Common myeloid progenitor, CD34-positive (primary cell): ENCODE measurements around the gene SLC6A2.
A peak's percentile ranks its signal among the peaks of the same experiment; 100 is the strongest.

Experiments used
- CTCF ChIA-PET: fragments of 350-600 bp; sonication (Branson Sonifier 250); formaldehyde crosslinking; loops from one replicate; lab custom pipeline; 2021; ENCODE audit warnings: antibody characterized with exemption; lab: Charles Lee
- POLR2A ChIA-PET: fragments of 350-600 bp; sonication (Branson Sonifier 250); formaldehyde crosslinking; loops from one replicate; lab custom pipeline; 2021; ENCODE audit warnings: antibody characterized with exemption; lab: Charles Lee
- DNase-seq, 3 donors: peaks; one replicate each; pipeline versions ENCODE4 v3.0.0 to v3.0.0-alpha.2; 2013
- H3K27ac ChIP-seq, 2 experiments: 1 replicate in 1 of 2; 2 replicates in 1 of 2; pipeline ENCODE4 v1.7.0; 2013; ENCODE audit warnings: inconsistent platforms in 2 of 2, low read length in 2 of 2, mild to moderate bottlenecking in 2 of 2, low read depth in 1 of 2, moderate library complexity in 1 of 2; ENCODE audit not compliant: severe bottlenecking in 2 of 2, insufficient read depth in 1 of 2, poor library complexity in 1 of 2
- H3K27me3 ChIP-seq, 5 experiments: replicated peaks in 2 of 5; 1 replicate in 3 of 5; 2 replicates in 2 of 5; pipeline versions ENCODE4 v1.6.1 to v1.7.0; 2013; ENCODE audit warnings: low read length in 4 of 5, mild to moderate bottlenecking in 2 of 5, moderate library complexity in 2 of 5, inconsistent platforms in 1 of 5; ENCODE audit not compliant: insufficient read depth in 5 of 5, control insufficient read depth in 4 of 5
- H3K36me3 ChIP-seq, 4 experiments: 1 replicate in 2 of 4; 2 replicates in 2 of 4; pipeline versions ENCODE4 v1.6.1 to v1.7.0; 2013; ENCODE audit warnings: low read length in 3 of 4, control low read depth in 1 of 4, mild to moderate bottlenecking in 1 of 4; ENCODE audit not compliant: control insufficient read depth in 4 of 4, insufficient read depth in 4 of 4
- H3K4me1 ChIP-seq, 4 experiments: 1 replicate in 3 of 4; 2 replicates in 1 of 4; pipeline versions ENCODE4 v1.6.1 to v1.7.1; 2013; ENCODE audit warnings: low read length in 3 of 4, mild to moderate bottlenecking in 3 of 4, control low read depth in 1 of 4, inconsistent platforms in 1 of 4, moderate library complexity in 1 of 4; ENCODE audit not compliant: control insufficient read depth in 4 of 4, insufficient read depth in 4 of 4; ENCODE audit errors: control extremely low read depth in 1 of 4
- H3K4me3 ChIP-seq, 7 experiments: 1 replicate in 4 of 7; 2 replicates in 3 of 7; pipeline versions ENCODE4 v1.5.1 to v1.7.0; 2013; ENCODE audit warnings: mild to moderate bottlenecking in 7 of 7, low read length in 6 of 7, moderate library complexity in 6 of 7, inconsistent platforms in 2 of 7, low read depth in 2 of 7, control low read depth in 1 of 7; ENCODE audit not compliant: insufficient read depth in 4 of 7, control insufficient read depth in 1 of 7; ENCODE audit errors: extremely low read depth in 1 of 7
- H3K9me3 ChIP-seq, 5 experiments: 1 replicate in 4 of 5; 2 replicates in 1 of 5; pipeline versions ENCODE4 v1.6.1 to v1.7.1; 2013; ENCODE audit warnings: low read length in 4 of 5, mild to moderate bottlenecking in 2 of 5, inconsistent platforms in 1 of 5, low read depth in 1 of 5, moderate library complexity in 1 of 5; ENCODE audit not compliant: control insufficient read depth in 4 of 5, insufficient read depth in 2 of 5; ENCODE audit errors: control extremely low read depth in 1 of 5
- WGBS: methylation state at CpG from one replicate; pipeline ENCODE4 v1.1.5; 2013; ENCODE audit not compliant: insufficient coverage; 5-methylcytosine and 5-hydroxymethylcytosine counted together

Gene SLC6A2

DNA sequence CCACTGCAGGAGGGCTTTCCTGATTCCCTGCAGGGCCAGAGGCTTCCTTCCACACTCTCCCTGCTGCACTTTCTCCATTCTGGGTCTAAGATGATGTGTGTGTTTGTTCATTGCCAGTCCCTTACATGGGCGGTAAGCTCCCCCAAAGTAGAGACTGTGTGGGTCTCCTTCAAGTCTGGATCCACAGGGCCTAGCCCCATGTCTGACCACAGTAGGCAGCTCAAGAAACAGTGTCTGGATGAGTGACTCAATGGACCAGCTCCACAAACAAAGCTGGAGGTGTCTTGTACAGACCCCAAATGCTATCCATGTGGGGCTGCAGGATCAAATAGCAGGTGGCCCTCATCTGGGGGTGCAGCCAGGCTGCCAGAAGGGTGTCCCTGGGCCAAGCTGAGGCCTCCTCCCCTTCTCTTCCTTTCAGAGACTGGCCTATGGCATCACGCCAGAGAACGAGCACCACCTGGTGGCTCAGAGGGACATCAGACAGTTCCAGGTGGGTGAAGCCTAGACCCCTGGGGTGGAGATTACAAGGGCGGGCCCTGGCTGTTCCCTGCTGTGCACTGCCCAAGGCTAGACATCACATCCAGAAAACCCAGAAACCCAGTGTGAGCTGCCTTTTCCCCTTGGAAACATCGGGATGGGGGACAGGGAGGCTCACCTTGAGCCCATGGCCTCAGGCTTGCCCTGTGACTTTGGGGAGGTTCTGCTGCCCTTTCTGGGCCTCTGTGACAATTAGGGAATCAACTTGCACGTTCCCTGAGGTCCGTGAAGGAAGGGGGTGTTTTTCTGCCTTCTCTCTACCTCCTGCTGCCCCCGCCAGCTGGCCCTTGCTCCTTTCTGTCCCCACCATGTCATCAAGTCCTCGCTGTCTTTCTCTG, 45.9 kb downstream of the SLC6A2 start:
- Histone ChIP-seq H3K27ac (no peak overlapping the region), H3K4me3 (no peak overlapping the region), H3K36me3 (no peaks in the 10 kb centered on the region), H3K27me3 (peaks cover 0 to 2% (median 0%) of the 10 kb centered on the region in 5 experiments), H3K4me1 (peaks cover 0 to 13% (median 8%) of the 10 kb centered on the region in 4 experiments), H3K9me3 (no peaks in the 10 kb centered on the region)
- CTCF ChIA-PET, result interaction anchor here (0.6 to 18.3 kb wide), 32 partner anchors 8 to 260 kb away, joined by 3 to 335 read pairs (median 4); no protein-coding TSS in a partner anchor
- 67% methylated on average over 6 of the region's 9 CpGs for WGBS
- peak; percentile 70 to 86 (median 81) for DNase-seq
- POLR2A ChIA-PET, result interaction anchor here (0.5 kb wide), 1 partner anchor 252 kb away, joined by 3 read pairs; no protein-coding TSS in a partner anchor

DNA sequence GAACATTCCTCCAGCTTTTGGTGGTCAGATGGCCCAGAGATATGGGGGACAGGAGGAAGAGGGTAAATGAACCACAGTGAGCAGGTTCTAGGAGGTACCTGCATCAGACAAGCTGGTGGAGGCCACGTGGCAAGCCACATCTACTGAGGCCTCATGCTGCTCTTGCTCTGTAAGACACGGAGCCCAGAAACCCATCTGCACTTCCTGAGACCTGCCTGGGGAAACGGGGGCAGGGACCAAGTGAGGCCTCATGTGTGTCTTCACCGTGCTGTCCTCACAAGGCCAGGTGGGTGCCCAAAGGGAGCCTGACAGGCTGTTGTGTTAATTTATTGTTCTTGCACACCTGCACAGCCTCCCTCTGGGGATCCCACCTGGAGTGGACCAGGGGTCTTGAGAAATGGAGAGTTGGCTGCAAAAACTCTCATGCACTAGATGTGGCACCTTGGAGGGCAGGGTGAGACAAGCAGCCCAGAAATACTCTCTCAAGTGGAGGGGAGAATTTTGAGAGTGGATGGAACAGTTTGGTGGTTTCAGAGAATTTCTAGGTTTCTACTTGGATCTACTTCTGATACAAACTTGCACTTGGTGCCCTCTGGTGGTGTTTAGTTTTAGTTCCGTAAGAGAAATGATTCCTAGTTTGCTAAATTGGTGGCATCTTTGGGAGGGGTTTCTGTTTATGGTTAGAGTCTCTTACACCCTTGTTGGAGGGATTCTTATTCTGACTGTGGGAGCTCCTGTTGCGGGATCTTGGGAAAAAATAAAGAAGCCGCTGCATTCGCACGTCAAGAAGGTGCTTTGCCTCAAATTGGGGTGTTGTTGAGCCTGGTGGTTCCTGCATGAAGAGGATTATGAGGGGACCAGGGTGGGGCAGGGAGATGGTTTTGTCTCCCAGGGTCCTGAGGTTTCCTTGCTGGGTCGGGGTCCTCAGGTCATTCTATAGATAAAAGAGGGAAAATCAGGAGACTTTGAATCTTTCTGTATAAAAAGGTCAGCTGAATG, 47.5 kb downstream of the SLC6A2 start:
- Histone ChIP-seq H3K27me3 (peaks cover 0 to 2% (median 0%) of the 10 kb centered on the region in 5 experiments), H3K27ac (no peak overlapping the region), H3K4me3 (no peak overlapping the region), H3K36me3 (no peaks in the 10 kb centered on the region), H3K9me3 (no peaks in the 10 kb centered on the region), H3K4me1 (peaks cover 0 to 13% (median 8%) of the 10 kb centered on the region in 4 experiments)
- 49% methylated on average over 8 of the region's 10 CpGs for WGBS
- peak; percentile 81 to 91 (median 86) for DNase-seq
- CTCF ChIA-PET, result interaction anchor here (0.5 to 18.3 kb wide), 25 partner anchors 8 to 258 kb away, joined by 3 to 335 read pairs (median 5); no protein-coding TSS in a partner anchor
- POLR2A ChIA-PET, result no interaction called here

DNA sequence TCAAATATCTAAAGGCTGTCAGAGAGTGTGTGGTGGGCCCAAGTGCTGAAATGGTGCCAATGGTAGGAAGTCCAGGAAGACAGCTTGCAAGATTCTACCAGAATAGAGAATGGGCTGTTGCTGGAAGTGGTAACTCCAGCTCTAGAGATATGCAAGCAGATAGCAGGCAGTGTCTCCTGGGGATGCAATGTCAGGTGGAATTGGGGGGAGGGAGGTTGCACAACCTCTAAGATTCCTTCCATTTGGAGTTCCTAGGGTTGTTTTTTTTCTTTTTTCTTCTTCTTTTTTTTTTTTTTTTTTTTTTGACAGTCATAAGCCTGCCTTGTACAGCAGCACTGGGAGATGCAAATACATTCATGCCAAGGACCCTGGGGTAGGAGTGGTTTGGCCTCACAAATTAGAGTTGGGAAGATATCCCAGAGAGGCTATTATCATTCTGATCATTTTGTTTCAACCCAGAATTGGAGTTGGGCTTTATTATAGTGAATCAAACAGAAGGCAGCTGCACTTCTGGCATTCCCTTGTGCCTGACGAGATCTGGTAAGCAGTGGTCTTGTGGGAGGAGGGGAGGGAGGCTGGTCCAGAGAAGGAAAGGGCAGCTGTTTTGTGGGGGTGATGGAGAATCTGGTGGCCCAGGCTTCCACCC, 51.1 kb downstream of the SLC6A2 start:
- CTCF ChIA-PET, result interaction anchor here (0.6 to 18.3 kb wide), 7 partner anchors 135 to 294 kb away, joined by 3 to 335 read pairs (median 5); no protein-coding TSS in a partner anchor

DNA sequence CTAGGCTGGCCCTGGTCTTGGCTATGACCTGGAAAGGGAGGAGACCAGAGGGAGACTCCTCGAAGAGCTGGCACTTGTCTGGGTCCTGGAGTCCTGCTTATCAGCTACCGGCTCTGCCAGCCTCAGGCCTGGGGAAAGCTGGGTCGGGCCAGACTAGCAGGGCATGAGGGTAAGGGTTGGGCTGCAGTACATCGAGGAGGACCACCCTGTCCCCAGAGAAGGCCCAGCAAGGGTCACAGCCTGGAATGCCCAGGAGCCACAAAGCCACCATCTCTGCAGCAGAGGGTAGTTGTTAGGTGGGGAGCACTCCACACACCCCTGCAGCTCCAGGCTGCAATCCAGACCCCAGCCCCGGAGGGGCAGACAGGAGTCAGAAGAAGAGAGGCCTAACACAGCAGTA, 54.0 kb downstream of the SLC6A2 start:
- Histone ChIP-seq H3K27me3 (peaks cover 0 to 2% (median 0%) of the 10 kb centered on the region in 5 experiments), H3K9me3 (no peaks in the 10 kb centered on the region), H3K27ac (no peak overlapping the region), H3K4me1 (no peaks in the 10 kb centered on the region), H3K36me3 (no peaks in the 10 kb centered on the region), H3K4me3 (no peak overlapping the region)
- ChIA-PET CTCF (interaction anchor here (1.0 to 18.3 kb wide), 5 partner anchors 8 to 246 kb away, joined by 3 to 335 read pairs (median 74); no protein-coding TSS in a partner anchor), POLR2A (no interaction called here)
- WGBS, result 93% methylated on average over 3 of the region's 5 CpGs
- DNase-seq, result no peak

More for the DNA sequence above, 51.1 kb downstream of the SLC6A2 start:
- Histone ChIP-seq H3K36me3 (no peaks in the 10 kb centered on the region), H3K4me1 (peaks cover 0 to 9% (median 7%) of the 10 kb centered on the region in 4 experiments), H3K4me3 (no peak overlapping the region), H3K9me3 (no peaks in the 10 kb centered on the region), H3K27ac (no peak overlapping the region), H3K27me3 (no peaks in the 10 kb centered on the region)
- DNase-seq, result no peak
- WGBS, result 91% methylated on average over 1 of the region's 1 CpG
- POLR2A ChIA-PET, result no interaction called here

DNA sequence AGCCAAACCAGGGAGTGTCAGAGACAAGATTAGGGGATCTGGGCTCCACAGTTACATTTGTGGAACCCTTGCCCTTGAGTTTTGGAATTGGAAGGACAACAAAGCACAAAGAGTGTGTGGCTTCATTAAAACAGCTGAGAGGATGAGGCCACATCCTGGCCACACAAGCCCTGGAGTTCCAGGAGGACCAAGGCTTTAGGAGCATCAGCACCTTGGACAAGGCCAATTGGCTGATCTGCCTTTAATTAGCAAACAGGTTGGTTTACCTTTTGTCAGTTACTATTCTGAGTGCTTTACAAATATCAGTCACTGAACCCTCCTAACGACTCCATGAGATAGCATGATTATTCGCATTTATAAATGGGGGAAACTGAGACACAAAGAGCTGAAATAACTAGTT, 54.7 kb downstream of the SLC6A2 start:
- Histone ChIP-seq H3K27me3 (peaks cover 0 to 2% (median 0%) of the 10 kb centered on the region in 5 experiments), H3K9me3 (no peaks in the 10 kb centered on the region), H3K27ac (no peak overlapping the region), H3K4me1 (no peaks in the 10 kb centered on the region), H3K36me3 (no peaks in the 10 kb centered on the region), H3K4me3 (no peak overlapping the region)
- 47% methylated on average over 2 of the region's 2 CpGs for WGBS
- POLR2A ChIA-PET, result no interaction called here
- CTCF ChIA-PET, result interaction anchor here (1.0 to 18.3 kb wide), 6 partner anchors 8 to 246 kb away, joined by 3 to 335 read pairs (median 4); no protein-coding TSS in a partner anchor
- DNase-seq, result peak in 1 of 3 donors; percentile 15
